GM23338 (cell line): ENCODE results near the gene TNFRSF8.

Source experiments
- CREB1 ChIP-seq: fragments of 250-450 bp; sonication (Bioruptor Pico); IDR thresholded peaks from 2 replicates; pipeline ENCODE4 v1.5.0; 2020; ENCODE audit warnings: low read depth, mild to moderate bottlenecking, moderate library complexity
- EZH2 ChIP-seq: fragments of 200-600 bp; sonication (generic); IDR thresholded peaks from one replicate; pipeline ENCODE4 v1.8.0; 2017; ENCODE audit warnings: antibody characterized with exemption, mild to moderate bottlenecking, low read depth; ENCODE audit not compliant: unreplicated experiment
- JUNB ChIP-seq: IDR thresholded peaks from one replicate; pipeline ENCODE4 v1.6.1; 2016; ENCODE audit warnings: antibody characterized with exemption; ENCODE audit not compliant: unreplicated experiment
- NANOG ChIP-seq: IDR thresholded peaks from 2 replicates; pipeline ENCODE4 v1.6.1; 2016; ENCODE audit warnings: antibody characterized with exemption, borderline replicate concordance
- POLR2AphosphoS5 ChIP-seq: IDR thresholded peaks from 2 replicates; pipeline ENCODE4 v1.6.1; 2016; ENCODE audit warnings: antibody characterized with exemption, low read depth
- TF ChIP-seq, protein P1 (sequence below), 2 experiments: fragments of 200-600 bp in 1 of 2; sonication (generic) in 1 of 2; conservative IDR thresholded peaks; 2 replicates each; pipeline versions ENCODE4 v1.5.1 to v1.6.1; 2016 to 2017; ENCODE audit warnings: antibody characterized with exemption in 2 of 2, low read depth in 2 of 2, mild to moderate bottlenecking in 2 of 2, moderate library complexity in 1 of 2
- TF ChIP-seq, protein P2 (sequence below): IDR thresholded peaks from one replicate; pipeline ENCODE4 v1.6.1; 2018; ENCODE audit warnings: antibody characterized with exemption; ENCODE audit not compliant: unreplicated experiment

DNA sequence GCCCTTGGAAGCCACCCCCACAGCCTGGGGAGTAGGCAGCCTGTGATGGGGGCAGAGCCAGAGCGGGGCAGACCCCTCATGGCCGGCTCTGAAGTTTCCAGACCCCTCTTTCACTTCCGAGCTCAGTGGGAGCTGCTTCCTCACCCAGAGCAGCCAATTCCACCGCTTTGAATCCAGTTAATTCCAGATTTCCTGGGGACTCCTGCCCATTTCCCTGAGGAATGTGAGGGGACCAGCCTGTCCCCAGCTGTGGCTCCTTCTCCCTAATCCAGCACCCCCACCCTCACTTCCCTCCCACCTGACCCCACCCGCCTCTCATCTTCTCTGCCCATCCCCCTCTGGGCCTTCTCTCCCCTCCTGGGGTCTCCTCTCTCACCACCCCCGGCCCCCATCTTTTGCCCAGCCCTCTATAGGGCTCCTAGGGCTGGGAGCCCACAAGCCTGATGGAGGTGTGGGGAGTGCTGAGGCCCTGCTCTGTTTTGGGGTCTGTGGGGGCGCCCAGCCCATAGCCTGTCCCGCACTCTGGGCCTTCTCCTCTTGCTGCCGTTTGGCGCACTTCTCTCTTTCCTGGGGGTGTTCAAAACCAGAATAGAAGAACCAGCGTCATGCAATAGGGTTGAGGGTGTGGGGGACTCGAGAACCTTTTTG lies 77.5 kb downstream of the TNFRSF8 start:
- TF ChIP-seq, protein P1, sequence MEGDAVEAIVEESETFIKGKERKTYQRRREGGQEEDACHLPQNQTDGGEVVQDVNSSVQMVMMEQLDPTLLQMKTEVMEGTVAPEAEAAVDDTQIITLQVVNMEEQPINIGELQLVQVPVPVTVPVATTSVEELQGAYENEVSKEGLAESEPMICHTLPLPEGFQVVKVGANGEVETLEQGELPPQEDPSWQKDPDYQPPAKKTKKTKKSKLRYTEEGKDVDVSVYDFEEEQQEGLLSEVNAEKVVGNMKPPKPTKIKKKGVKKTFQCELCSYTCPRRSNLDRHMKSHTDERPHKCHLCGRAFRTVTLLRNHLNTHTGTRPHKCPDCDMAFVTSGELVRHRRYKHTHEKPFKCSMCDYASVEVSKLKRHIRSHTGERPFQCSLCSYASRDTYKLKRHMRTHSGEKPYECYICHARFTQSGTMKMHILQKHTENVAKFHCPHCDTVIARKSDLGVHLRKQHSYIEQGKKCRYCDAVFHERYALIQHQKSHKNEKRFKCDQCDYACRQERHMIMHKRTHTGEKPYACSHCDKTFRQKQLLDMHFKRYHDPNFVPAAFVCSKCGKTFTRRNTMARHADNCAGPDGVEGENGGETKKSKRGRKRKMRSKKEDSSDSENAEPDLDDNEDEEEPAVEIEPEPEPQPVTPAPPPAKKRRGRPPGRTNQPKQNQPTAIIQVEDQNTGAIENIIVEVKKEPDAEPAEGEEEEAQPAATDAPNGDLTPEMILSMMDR (conservative IDR thresholded peaks at IDR 0.05; ENCODE audit: low read depth in 2 of 2): no peak
- TF ChIP-seq NANOG (no peak), POLR2AphosphoS5 (no peak), EZH2 (no peak), CREB1 (CRISPR knock-in tag) (no peak), JUNB (no peak)
- TF ChIP-seq, protein P2, sequence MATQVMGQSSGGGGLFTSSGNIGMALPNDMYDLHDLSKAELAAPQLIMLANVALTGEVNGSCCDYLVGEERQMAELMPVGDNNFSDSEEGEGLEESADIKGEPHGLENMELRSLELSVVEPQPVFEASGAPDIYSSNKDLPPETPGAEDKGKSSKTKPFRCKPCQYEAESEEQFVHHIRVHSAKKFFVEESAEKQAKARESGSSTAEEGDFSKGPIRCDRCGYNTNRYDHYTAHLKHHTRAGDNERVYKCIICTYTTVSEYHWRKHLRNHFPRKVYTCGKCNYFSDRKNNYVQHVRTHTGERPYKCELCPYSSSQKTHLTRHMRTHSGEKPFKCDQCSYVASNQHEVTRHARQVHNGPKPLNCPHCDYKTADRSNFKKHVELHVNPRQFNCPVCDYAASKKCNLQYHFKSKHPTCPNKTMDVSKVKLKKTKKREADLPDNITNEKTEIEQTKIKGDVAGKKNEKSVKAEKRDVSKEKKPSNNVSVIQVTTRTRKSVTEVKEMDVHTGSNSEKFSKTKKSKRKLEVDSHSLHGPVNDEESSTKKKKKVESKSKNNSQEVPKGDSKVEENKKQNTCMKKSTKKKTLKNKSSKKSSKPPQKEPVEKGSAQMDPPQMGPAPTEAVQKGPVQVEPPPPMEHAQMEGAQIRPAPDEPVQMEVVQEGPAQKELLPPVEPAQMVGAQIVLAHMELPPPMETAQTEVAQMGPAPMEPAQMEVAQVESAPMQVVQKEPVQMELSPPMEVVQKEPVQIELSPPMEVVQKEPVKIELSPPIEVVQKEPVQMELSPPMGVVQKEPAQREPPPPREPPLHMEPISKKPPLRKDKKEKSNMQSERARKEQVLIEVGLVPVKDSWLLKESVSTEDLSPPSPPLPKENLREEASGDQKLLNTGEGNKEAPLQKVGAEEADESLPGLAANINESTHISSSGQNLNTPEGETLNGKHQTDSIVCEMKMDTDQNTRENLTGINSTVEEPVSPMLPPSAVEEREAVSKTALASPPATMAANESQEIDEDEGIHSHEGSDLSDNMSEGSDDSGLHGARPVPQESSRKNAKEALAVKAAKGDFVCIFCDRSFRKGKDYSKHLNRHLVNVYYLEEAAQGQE: no peak
